ENCODE measurements around the gene CFAP119. TPM values are rescaled to one million over a fixed set of nuclear protein-coding genes. Genes with fewer than 3 reads are reported as not detected.

CFAP119 gene
- total RNA-seq, 2 donors from 2014 or later = 8.6 to 12.7 TPM

DNA sequence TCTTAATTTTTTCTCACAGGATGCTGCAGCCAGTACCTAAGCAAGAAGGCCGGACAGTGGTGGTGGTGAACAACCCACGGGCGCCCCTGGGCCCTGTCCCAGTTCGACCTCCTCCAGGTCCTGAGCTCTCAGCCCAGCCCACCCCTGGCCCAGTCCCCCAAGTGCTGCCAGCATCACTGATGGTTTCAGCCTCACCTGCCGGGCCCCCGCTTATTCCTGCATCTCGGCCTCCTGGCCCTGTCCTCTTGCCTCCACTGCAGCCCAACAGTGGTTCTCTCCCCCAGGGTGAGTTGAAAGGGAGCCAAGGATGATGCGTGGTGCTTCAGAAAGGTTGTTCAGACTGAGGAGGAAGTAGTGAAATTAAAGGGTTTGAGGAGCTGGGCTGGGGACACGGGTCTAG lies 41.2 kb downstream of the CFAP119 start:
- Histone ChIP-seq H3K9ac (ENCODE audit: low read depth in 2 of 2, low read length in 2 of 2) (no peak overlapping the region), H3K9me3 (no peaks in the 10 kb centered on the region), H3K27ac (no peak overlapping the region), H3K36me3 (peaks cover 38% of the 10 kb centered on the region), H3K4me1 (peaks cover 4% of the 10 kb centered on the region), H3K27me3 (no peaks in the 10 kb centered on the region), H3K4me3 (no peak overlapping the region)
- TF ChIP-seq, protein P1, sequence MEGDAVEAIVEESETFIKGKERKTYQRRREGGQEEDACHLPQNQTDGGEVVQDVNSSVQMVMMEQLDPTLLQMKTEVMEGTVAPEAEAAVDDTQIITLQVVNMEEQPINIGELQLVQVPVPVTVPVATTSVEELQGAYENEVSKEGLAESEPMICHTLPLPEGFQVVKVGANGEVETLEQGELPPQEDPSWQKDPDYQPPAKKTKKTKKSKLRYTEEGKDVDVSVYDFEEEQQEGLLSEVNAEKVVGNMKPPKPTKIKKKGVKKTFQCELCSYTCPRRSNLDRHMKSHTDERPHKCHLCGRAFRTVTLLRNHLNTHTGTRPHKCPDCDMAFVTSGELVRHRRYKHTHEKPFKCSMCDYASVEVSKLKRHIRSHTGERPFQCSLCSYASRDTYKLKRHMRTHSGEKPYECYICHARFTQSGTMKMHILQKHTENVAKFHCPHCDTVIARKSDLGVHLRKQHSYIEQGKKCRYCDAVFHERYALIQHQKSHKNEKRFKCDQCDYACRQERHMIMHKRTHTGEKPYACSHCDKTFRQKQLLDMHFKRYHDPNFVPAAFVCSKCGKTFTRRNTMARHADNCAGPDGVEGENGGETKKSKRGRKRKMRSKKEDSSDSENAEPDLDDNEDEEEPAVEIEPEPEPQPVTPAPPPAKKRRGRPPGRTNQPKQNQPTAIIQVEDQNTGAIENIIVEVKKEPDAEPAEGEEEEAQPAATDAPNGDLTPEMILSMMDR (IDR thresholded peaks at IDR 0.05) = no peak
- intact Hi-C loops (cut with DNase I) = loop anchor here (5.0 kb wide), 1 partner anchor 37 kb away; no protein-coding TSS in a partner anchor
- no peak for DNase-seq

DNA sequence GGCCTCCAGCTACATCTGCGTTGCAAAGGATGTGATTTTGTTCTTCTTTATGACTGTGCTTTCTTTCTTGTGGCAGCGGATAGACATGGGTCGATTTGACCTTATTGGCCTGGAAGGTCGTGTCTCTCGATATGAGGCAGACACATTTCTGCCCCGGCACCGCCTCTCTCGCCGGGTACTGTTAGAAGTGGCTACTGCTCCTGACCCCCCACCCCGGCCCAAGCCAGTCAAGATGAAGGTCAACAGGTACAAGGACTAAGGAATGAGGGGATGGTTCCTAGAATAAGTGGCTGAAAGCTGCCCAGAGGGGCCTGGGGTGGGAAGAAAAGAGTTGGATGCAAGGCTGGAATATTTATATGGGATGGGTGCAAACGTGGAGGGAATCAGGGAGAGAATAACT lies 41.8 kb downstream of the CFAP119 start:
- Histone ChIP-seq H3K4me1 (peaks cover 4% of the 10 kb centered on the region), H3K36me3 (peaks cover 38% of the 10 kb centered on the region), H3K27me3 (no peaks in the 10 kb centered on the region), H3K4me3 (no peak overlapping the region), H3K9me3 (no peaks in the 10 kb centered on the region), H3K9ac (ENCODE audit: low read depth in 2 of 2, low read length in 2 of 2) (no peak overlapping the region), H3K27ac (no peak overlapping the region)
- DNase-seq = no peak
- TF ChIP-seq, protein P1 (IDR thresholded peaks at IDR 0.05) = no peak
- intact Hi-C loops (cut with DNase I) = loop anchor here (5.0 kb wide), 1 partner anchor 37 kb away; no protein-coding TSS in a partner anchor

DNA sequence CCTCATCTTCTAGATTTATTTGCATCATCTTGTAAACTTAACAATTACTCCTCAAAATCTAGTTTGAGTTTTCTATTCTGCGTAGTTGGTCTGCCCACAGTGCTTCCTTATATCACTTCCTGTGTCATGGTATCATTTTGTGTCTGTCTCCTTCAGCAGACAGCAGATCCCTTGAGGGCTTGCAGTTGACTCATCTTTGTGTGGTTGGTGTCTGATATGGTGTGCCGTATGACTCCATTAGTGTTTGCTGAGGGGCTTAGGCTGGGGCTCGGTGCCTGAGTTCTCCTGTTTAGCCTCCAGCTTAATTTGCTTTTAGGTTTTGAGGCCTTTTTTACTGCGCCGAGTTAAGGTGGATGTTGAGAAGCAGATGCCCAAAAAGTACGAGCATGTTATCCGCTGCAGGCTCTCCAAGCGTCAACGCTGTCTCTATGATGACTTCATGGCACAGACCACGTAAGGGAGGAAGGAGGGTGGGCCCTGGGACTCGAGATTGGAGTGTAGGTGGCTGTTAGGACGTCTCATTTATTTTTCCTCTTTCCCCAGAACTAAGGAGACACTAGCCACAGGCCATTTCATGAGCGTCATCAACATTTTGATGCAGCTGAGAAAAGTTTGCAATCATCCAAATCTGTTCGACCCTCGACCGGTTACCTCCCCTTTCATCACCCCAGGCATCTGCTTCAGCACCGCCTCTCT lies 46.0 kb downstream of the CFAP119 start:
- TF ChIP-seq, protein P1 (IDR thresholded peaks at IDR 0.05) = no peak
- H3K27ac ChIP-seq = no peak overlapping the region

DNA sequence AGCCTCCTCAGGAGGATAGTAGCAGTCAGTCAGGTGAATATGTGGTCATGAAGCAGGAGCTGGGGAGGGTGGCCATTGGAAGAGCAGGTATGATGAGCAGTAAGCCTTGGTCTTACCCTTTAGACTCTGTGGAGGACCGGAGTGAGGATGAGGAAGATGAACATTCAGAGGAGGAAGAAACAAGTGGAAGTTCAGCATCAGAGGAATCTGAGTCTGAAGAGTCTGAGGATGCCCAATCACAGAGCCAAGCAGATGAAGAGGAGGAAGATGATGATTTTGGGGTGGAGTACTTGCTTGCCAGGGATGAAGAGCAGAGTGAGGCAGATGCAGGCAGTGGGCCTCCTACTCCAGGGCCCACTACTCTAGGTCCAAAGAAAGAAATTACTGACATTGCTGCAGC lies 50.1 kb downstream of the CFAP119 start:
- H3K9me3 ChIP-seq = no peaks in the 10 kb centered on the region
- no peaks in the 10 kb centered on the region for H3K27me3 ChIP-seq
- TF ChIP-seq, protein P1 (IDR thresholded peaks at IDR 0.05) = no peak
- no peak overlapping the region for H3K4me3 ChIP-seq
- H3K27ac ChIP-seq = no peak overlapping the region
- no peak for DNase-seq
- peaks cover 56% of the 10 kb centered on the region for H3K36me3 ChIP-seq
- no peak overlapping the region for H3K9ac ChIP-seq (ENCODE audit: low read depth in 2 of 2, low read length in 2 of 2)
- H3K4me1 ChIP-seq = no peaks in the 10 kb centered on the region
- intact Hi-C loops (cut with DNase I) = no loop called here

More for the DNA sequence above, 46.0 kb downstream of the CFAP119 start:
- Histone ChIP-seq H3K9me3 (no peaks in the 10 kb centered on the region), H3K4me3 (no peak overlapping the region), H3K9ac (ENCODE audit: low read depth in 2 of 2, low read length in 2 of 2) (no peak overlapping the region), H3K36me3 (peaks cover 47% of the 10 kb centered on the region), H3K27me3 (no peaks in the 10 kb centered on the region), H3K4me1 (no peaks in the 10 kb centered on the region)
- intact Hi-C loops (cut with DNase I) = no loop called here
- DNase-seq = no peak

DNA sequence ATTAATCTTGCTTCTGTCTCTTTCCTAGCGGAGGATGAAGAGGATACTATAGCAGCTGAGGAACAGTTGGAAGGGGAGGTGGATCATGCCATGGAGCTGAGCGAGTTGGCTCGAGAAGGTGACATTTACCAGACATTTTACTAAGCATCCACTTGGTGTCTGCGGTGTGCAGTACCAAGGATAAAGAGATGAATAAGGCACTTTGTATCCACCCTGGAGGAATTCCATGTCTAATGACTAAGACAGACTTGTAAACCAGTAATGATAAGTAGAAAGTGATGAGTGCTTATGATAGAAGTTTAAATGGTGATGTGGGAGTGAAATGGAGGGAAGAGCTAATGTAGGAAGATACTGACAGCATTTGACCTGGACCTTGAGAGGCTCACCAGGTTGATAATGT lies 50.9 kb downstream of the CFAP119 start:
- H3K36me3 ChIP-seq = peaks cover 54% of the 10 kb centered on the region
- no peaks in the 10 kb centered on the region for H3K27me3 ChIP-seq
- no peaks in the 10 kb centered on the region for H3K4me1 ChIP-seq
- no peaks in the 10 kb centered on the region for H3K9me3 ChIP-seq
- no peak overlapping the region for H3K4me3 ChIP-seq
- no peak for DNase-seq
- H3K27ac ChIP-seq = no peak overlapping the region
- no peak overlapping the region for H3K9ac ChIP-seq (ENCODE audit: low read depth in 2 of 2, low read length in 2 of 2)
- intact Hi-C loops (cut with DNase I) = no loop called here
- TF ChIP-seq, protein P1 (IDR thresholded peaks at IDR 0.05) = no peak

Other genes with a start within 250 kb of the CFAP119 start
- gene ZNF768, start 235.5 kb downstream of the CFAP119 start, total RNA-seq = 10 to 100 TPM; 58.6 to 63.2 TPM
- 10 to 100 TPM in 1 of 2 donors, 1 to 10 TPM in 1; 8.7 to 11.9 TPM for gene ZNF747, start 227.2 kb downstream of the CFAP119 start, total RNA-seq
- 10 to 100 TPM in 1 of 2 donors, 1 to 10 TPM in 1; 9.0 to 11.1 TPM for gene ZNF764, start 203.7 kb downstream of the CFAP119 start, total RNA-seq
- gene ZNF688, start 190.3 kb downstream of the CFAP119 start, total RNA-seq = 10 to 100 TPM; 13.1 to 14.3 TPM
- gene ZNF785, start 176.4 kb downstream of the CFAP119 start, total RNA-seq = 10 to 100 TPM; 12.7 to 13.3 TPM
- 1 to 10 TPM; 6.8 to 7.0 TPM for gene ZNF689, start 151.7 kb downstream of the CFAP119 start, total RNA-seq
- gene PRR14, start 111.1 kb downstream of the CFAP119 start, total RNA-seq = 10 to 100 TPM; 37.0 to 70.3 TPM
- 10 to 100 TPM; 65.1 to 74.2 TPM for gene FBRS, start 103.6 kb downstream of the CFAP119 start, total RNA-seq
- gene SRCAP, start 62.9 kb downstream of the CFAP119 start, total RNA-seq = 10 to 100 TPM; 44.0 to 79.3 TPM
- gene PHKG2, start 13.6 kb downstream of the CFAP119 start, total RNA-seq = 10 to 100 TPM; 33.6 to 47.8 TPM
- gene RNF40, start 260 bp upstream of the CFAP119 start, total RNA-seq = 100 to 1,000 TPM in 1 of 2 donors, 10 to 100 TPM in 1; 94.6 to 117 TPM
- gene ZNF629, start 25.1 kb upstream of the CFAP119 start, total RNA-seq = 10 to 100 TPM; 11.8 to 15.2 TPM
- gene BCL7C, start 132.0 kb upstream of the CFAP119 start, total RNA-seq = 10 to 100 TPM; 19.9 to 34.5 TPM
- gene CTF1, start 134.6 kb upstream of the CFAP119 start, total RNA-seq = 1 to 10 TPM in 1 of 2 donors, under 1 TPM in 1; 0.72 to 1.6 TPM
- gene FBXL19, start 161.5 kb upstream of the CFAP119 start, total RNA-seq = 10 to 100 TPM; 21.9 to 44.8 TPM
- 10 to 100 TPM; 14.3 to 22.1 TPM for gene ORAI3, start 187.0 kb upstream of the CFAP119 start, total RNA-seq
- gene SETD1A, start 195.7 kb upstream of the CFAP119 start, total RNA-seq = 10 to 100 TPM; 11.6 to 15.9 TPM
- 10 to 100 TPM; 19.0 to 20.9 TPM for gene HSD3B7, start 223.1 kb upstream of the CFAP119 start, total RNA-seq
- under 1 TPM; 0.35 to 0.52 TPM for gene STX1B, start 248.6 kb upstream of the CFAP119 start, total RNA-seq

All from colonic mucosa (tissue), 4 donors.